ENCODE data around the gene TEX35.

Gene TEX35

GRCh38 chr1:178512566-178513277 lies at the start of gene TEX35:
TSS of gene TEX35 (plus strand) at chr1:178513109. CDS start at chr1:178513189, 80 bp downstream.
- DNase-seq: no peak

- no peak for DNase-seq
These were observed 48.8 kb upstream of the TEX35 start for GRCh38 chr1:178464141-178464540.

- no peak for DNase-seq
These were observed 48.3 kb upstream of the TEX35 start for GRCh38 chr1:178464566-178464965.

- DNase-seq: no peak
These were observed 47.9 kb upstream of the TEX35 start for GRCh38 chr1:178465011-178465410.

- no peak for DNase-seq
These were observed 45.1 kb upstream of the TEX35 start for GRCh38 chr1:178467837-178468236.

- no peak for DNase-seq
These were observed 42.4 kb upstream of the TEX35 start for GRCh38 chr1:178470411-178470960.

- no peak for DNase-seq
These were observed 40.4 kb upstream of the TEX35 start for GRCh38 chr1:178472531-178472930.

- no peak for DNase-seq
These were observed 35.5 kb upstream of the TEX35 start for GRCh38 chr1:178477373-178477772.

GRCh38 chr1:178477841-178478240 lies 35.1 kb upstream of the TEX35 start:
- DNase-seq: no peak

GRCh38 chr1:178483251-178483957 lies 29.5 kb upstream of the TEX35 start:
- DNase-seq: no peak

GRCh38 chr1:178484698-178485225 lies 28.1 kb upstream of the TEX35 start:
- no peak for DNase-seq

- DNase-seq: no peak
These were observed 27.3 kb upstream of the TEX35 start for GRCh38 chr1:178485541-178485981.

- no peak for DNase-seq
These were observed 26.5 kb upstream of the TEX35 start for GRCh38 chr1:178486100-178487069.

- DNase-seq: no peak
These were observed 25.8 kb upstream of the TEX35 start for GRCh38 chr1:178487070-178487615.

GRCh38 chr1:178488393-178488792 lies 24.5 kb upstream of the TEX35 start:
- no peak for DNase-seq

GRCh38 chr1:178489399-178489798 lies 23.5 kb upstream of the TEX35 start:
- DNase-seq: no peak

GRCh38 chr1:178490136-178490535 lies 22.8 kb upstream of the TEX35 start:
- no peak for DNase-seq

- DNase-seq: no peak
These were observed 21.9 kb upstream of the TEX35 start for GRCh38 chr1:178490967-178491366.

- DNase-seq: no peak
These were observed 21.2 kb upstream of the TEX35 start for GRCh38 chr1:178491721-178492120.

GRCh38 chr1:178492341-178492740 lies 20.6 kb upstream of the TEX35 start:
- DNase-seq: no peak

GRCh38 chr1:178493301-178493741 lies 19.6 kb upstream of the TEX35 start:
- no peak for DNase-seq

GRCh38 chr1:178494569-178494971 lies 18.3 kb upstream of the TEX35 start:
- DNase-seq: no peak
